Measurements from ENCODE around the gene DCLK1.

DNA sequence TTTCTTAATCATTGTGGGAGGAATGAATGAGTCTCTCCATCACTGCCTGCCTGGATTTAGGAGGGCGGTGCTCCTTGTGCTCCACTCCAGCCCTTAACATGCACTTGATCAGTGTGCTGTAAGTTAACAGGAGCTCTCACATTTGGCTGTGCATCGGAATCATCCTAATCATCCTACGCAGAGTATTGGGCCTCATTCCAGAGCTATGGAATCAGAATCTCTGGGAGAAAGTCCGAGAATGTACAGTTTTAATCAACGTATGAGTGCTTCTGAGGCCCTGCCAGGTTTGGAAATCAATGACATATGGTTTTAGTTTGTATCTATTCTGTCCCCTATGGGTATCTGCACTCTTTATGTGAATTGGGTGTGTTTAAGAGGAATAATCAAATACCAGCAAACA lies 34.9 kb upstream of the DCLK1 start:
- TF ChIP-seq, protein P1, sequence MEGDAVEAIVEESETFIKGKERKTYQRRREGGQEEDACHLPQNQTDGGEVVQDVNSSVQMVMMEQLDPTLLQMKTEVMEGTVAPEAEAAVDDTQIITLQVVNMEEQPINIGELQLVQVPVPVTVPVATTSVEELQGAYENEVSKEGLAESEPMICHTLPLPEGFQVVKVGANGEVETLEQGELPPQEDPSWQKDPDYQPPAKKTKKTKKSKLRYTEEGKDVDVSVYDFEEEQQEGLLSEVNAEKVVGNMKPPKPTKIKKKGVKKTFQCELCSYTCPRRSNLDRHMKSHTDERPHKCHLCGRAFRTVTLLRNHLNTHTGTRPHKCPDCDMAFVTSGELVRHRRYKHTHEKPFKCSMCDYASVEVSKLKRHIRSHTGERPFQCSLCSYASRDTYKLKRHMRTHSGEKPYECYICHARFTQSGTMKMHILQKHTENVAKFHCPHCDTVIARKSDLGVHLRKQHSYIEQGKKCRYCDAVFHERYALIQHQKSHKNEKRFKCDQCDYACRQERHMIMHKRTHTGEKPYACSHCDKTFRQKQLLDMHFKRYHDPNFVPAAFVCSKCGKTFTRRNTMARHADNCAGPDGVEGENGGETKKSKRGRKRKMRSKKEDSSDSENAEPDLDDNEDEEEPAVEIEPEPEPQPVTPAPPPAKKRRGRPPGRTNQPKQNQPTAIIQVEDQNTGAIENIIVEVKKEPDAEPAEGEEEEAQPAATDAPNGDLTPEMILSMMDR (conservative IDR thresholded peaks at IDR 0.05; ENCODE audit: low read length) = no peak
- TF ChIP-seq EZH2phosphoT487 (IDR thresholded peaks at IDR 0.05; ENCODE audit: borderline replicate concordance) = no peak

Measured in Loucy (cell line).